ENCODE results near the gene UGT1A10.
"Not testable (repeated sequence)": the region's sequence is repeated elsewhere in the genome, so short reads cannot be mapped to it uniquely, and the experiment has no call there.

The UGT1A10 gene

DNA sequence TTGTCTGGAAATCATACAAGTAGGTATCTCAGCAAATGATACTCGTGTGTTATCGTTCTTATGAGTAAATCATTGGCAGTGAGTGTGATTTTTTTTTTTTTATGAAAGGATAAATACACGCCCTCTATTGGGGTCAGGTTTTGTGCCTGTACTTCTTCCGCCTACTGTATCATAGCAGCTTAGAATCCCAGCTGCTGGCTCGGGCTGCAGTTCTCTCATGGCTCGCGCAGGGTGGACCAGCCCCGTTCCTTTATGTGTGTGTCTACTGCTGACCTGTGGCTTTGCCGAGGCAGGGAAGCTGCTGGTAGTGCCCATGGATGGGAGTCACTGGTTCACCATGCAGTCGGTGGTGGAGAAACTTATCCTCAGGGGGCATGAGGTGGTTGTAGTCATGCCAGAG, at the start of gene UGT1A10:
Gene UGT1A10, plus strand, starts transcription at position 143 of the 400 bp plus-strand sequence. Its CDS starts 75 bp downstream, at position 218.
- DNase-seq, ATAC-seq: not testable (repeated sequence)

DNA sequence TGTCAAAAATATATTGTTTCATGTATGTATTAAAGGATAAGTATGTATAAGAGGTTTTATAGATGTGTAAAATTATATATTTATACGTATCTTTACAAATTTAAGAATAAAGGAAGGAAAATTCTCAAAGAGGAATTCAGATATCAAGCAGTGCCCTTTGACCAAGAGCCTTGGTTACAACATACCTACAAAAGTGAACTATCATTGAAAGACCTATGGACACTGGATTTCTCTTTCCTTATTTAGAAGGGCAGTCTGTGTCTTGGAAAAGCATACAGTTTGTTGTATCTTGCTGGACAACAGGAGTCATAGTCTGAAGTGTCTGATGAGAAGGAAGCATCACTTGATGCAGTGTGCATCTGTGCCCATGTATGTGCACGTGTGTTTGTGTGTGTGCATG, 47.8 kb upstream of the UGT1A10 start:
- DNase-seq (no peak), ATAC-seq (no peak)

GRCh38 chr2:233592706-233593105, 43.5 kb upstream of the UGT1A10 start:
- not testable (repeated sequence) for ATAC-seq

DNA sequence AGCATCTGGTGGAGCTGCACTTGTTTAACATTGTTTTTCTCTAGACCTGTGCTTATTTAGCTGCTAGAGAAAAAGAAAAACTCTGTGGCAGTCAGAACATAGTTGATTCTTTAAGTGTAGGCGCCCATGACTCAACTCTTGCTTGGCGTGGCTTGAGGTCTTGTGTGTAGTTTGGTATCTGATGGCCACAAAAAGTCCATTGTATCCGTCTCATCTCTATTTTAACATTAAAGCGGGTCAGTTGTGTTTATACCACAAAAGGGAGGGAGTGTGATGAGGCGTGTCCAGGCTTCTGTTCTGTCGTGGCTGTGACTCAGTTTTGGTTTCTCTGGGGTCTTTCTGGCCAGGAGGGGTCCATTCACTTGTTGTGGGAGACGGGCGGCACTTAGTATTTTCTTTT, 43.0 kb upstream of the UGT1A10 start:
- ATAC-seq (no peak), DNase-seq (no peak)

More at GRCh38 chr2:233592706-233593105, 43.5 kb upstream of the UGT1A10 start:
- not testable (repeated sequence) for DNase-seq

DNA sequence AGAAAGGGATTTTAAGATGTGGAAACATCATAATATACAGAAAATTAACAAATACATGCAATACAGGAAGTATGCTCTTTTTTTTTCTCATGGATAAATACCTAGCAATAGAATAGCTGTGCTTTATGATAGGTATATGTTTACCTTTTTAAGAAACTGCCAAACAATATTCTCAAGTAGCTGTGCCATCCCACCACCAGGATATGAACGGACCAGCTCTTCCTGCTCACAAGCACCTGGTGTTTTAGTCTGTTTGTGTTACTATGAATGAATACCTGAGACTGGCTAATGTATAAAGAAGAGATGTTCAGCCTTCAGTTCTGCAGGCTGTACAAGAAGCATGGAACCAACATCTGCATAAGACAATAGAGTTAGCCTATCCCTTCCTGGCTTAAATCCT, 38.7 kb upstream of the UGT1A10 start:
- ATAC-seq = no peak

DNA sequence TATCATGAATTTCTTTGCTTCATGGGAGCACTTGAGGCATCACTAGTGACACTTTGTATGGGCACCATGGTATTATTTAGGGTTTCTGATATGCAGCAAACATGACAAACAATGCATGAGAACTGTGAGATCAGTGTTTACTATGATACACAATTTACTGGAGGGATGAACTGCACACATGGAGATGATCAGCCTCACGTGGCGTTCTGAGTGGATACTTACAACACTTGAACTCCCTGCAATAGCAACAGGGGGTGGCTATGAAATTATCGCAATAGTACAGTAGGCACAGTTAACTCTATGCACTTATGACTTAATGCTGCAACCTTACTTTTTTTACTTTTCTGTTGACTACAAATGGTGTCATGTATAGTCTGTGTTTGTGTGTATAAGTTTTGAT, 37.3 kb upstream of the UGT1A10 start:
- ATAC-seq (no peak), DNase-seq (no peak)

More for the DNA sequence above, 38.7 kb upstream of the UGT1A10 start:
- no peak for DNase-seq

DNA sequence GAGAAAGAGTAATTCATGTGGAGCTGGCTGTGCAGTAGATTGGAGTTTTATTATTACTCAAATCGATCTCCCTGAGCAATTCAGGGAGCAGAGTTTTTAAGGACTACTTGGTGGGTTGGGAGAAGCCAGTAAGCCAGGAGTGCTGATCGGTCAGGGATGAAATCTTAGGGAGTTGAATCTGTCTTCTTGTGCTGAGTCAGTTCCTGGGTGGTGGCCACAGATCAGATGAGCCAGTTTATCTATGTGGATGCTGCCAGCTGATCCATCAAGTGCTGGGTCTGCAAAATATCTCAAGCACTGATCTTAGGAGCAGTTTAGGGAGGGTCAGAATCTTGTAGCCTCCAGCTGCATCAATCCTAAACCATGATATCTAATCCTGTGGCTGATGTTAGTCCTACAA, 35.9 kb upstream of the UGT1A10 start:
- DNase-seq (no peak), ATAC-seq (no peak)

DNA sequence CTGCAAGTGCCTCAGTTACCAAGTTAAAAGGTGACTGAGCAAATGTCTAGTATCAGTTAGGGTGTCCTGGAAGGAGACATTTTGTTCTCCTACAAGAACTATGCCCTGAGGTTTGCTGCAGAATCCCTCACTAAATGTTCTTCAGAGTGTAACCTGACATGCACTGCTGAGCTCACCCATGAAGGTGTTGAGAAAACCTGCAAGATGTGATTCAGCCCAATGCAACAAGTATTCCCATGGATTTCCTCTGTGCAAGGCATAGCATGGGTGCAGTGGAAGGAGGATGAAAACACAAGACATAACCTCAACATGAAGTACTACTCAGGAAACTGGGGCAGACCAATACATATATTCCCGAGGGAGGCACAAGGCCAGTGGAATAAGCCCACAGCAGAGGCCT, 34.2 kb upstream of the UGT1A10 start:
- DNase-seq = no peak

DNA sequence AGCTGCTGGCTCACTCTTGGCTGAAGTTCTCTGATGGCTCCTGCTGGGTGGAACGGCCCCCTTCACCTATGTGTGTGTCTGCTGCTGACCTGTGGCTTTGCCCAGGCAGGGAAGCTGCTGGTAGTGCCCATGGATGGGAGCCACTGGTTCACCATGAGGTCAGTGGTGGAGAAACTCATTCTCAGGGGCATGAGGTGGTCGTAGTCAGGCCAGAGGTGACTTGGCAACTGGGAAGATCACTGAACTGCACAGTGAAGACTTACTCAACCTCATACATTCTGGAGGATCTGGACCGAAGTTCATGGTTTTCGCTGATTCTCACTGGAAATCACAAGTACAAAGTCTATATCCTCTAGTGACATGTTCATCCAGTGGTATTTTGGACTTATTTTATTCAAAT, 32.7 kb upstream of the UGT1A10 start:
- no peak for DNase-seq
- no peak for ATAC-seq

More for the DNA sequence above, 34.2 kb upstream of the UGT1A10 start:
- no peak for ATAC-seq

- DNase-seq (no peak), ATAC-seq (no peak)
Observed at GRCh38 chr2:233604826-233605225, 31.4 kb upstream of the UGT1A10 start.

DNA sequence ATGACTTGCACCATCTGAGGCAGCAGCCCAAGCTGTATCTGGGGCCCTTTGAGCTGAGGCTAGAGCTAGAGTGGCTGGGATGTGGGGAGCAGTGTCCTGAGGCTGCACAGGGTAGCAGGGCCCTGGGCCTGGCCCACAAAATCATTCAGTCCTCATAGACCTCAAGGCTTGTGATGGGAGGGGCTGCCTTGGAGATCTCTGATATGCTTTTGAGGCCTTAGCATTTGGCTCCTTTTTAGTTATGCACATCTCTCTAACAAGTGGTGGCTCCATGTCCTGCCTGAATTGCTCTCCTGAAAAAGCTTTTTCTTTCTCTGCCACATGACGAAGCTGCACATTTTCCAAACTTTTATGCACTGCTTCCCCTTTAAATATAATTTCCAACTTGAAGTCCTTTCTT, 30.6 kb upstream of the UGT1A10 start:
- ATAC-seq (no peak), DNase-seq (no peak)

DNA sequence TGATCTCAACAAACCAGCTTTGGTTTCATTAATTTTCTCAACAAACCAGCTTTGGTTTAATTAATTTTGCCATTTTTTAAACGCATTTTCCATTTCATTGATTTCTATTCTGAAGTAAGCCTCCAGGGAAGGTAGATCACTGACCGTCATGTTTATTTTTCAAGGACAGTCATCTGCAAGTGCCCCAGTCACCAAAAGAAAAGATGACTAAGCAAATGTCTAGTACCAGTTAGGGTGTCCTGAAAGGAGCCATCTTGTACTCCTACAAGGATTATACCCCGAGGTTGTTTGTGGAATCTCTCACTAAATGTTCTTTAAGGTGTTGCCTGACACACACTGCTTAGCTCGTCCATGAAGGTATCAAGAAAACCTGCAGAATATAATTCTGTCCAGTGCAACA, 25.0 kb upstream of the UGT1A10 start:
- DNase-seq (no peak), ATAC-seq (no peak)

DNA sequence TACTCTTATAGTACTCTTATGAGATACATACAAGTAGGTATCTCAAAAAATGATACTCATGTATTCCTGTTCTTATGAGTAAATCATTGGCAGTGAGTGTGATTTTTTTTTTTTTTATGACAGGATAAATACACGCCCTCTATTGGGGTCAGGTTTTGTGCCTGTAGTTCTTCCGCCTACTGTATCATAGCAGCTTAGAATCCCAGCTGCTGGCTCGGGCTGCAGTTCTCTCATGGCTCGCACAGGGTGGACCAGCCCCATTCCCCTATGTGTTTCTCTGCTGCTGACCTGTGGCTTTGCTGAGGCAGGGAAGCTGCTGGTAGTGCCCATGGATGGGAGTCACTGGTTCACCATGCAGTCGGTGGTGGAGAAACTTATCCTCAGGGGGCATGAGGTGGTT, 18.8 kb upstream of the UGT1A10 start, which contains the start of gene UGT1A8:
Gene UGT1A8, plus strand, starts transcription at position 158 of the 400 bp plus-strand sequence. Its CDS starts 75 bp downstream, at position 233.
- not testable (repeated sequence) for DNase-seq, ATAC-seq

DNA sequence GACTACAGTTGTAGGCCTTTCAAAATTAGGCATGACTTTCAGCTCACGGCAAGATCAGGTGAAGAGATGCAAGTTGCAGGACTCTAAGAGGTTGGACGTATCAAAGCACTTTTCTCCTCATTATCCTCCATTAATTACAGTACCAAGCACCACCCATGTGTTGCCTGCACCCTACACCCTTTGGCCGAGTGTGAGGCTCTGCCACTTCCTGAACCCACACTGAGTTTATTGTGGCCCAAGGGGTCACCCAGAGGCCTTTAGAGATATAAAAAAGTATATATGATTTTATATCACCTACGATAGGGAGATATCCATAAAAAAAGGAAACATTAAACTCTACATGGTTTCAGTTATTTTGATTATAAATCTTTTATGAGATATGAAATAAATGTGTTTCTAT, 16.0 kb upstream of the UGT1A10 start:
- no peak for DNase-seq
- ATAC-seq = no peak

- DNase-seq, ATAC-seq: not testable (repeated sequence)
Observed at GRCh38 chr2:233621863-233622262, 14.4 kb upstream of the UGT1A10 start.

GRCh38 chr2:233627331-233628025, 8.8 kb upstream of the UGT1A10 start:
- DNase-seq (no peak), ATAC-seq (no peak)

- DNase-seq = no peak
- ATAC-seq = no peak
Observed at GRCh38 chr2:233638836-233639235, 2.6 kb downstream of the UGT1A10 start.

DNA sequence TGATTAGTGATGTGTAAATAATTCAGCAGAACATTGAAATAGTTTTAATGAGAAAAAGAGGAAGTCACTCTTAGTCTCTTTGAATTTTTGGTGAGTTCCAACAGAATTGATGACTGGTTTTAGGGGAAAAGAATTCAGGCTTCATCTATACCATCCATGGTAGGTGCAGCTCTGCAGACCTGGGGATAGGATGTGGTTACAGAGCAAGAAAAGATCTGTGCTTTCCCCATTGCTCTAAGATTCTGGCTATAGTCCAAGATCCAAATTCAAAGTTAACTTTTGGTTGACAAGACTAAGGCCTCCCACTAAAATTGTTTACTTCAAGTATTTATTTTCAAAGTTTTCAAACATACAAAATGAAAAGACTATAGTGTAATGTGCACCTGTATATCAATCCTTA, 3.6 kb downstream of the UGT1A10 start:
- DNase-seq (no peak), ATAC-seq (no peak)

GRCh38 chr2:233643128-233643527, 6.9 kb downstream of the UGT1A10 start:
- no peak for ATAC-seq
- no peak for DNase-seq

DNA sequence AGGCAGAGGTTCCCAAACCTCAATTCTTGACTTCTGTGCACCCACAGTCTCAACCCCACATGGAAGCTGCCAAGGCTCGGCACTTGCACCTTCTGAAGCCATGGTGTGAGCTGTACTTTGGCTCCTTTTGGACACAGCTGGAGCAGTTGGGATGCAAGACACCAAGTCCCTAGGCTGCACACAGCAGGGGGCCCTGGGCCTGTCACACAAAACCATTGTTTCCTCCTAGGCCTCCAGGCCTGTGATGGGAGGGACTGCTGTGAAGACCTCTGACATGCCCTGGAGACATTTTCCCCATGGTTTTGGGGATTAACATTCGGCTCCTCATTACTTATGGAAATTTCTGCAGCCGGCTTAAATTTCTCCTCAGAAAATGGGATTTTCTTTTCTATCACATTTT, 9.8 kb downstream of the UGT1A10 start:
- ATAC-seq, DNase-seq: not testable (repeated sequence)

GRCh38 chr2:233650981-233651380, 14.7 kb downstream of the UGT1A10 start:
- ATAC-seq (no peak), DNase-seq (no peak)

DNA sequence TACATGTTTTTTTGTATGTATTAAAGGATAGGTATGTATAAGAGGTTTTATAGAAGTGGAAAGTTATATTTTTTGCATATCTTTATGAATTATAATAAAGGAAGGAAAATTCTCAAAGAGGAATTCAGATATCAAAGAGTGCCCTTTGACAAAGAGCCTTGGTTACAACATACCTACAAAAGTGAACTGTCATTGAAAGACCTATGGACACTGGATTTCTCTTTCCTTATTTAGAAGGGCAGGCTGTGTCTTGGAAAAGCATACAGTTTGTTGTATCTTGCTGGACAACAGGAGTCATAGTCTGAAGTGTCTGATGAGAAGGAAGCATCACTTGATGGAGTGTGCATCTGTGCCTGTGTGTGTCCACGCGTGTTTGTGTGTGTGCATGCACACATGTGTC, 15.2 kb downstream of the UGT1A10 start:
- DNase-seq (no peak), ATAC-seq (no peak)

GRCh38 chr2:233654501-233654900, 18.3 kb downstream of the UGT1A10 start:
- no peak for DNase-seq
- ATAC-seq = no peak

DNA sequence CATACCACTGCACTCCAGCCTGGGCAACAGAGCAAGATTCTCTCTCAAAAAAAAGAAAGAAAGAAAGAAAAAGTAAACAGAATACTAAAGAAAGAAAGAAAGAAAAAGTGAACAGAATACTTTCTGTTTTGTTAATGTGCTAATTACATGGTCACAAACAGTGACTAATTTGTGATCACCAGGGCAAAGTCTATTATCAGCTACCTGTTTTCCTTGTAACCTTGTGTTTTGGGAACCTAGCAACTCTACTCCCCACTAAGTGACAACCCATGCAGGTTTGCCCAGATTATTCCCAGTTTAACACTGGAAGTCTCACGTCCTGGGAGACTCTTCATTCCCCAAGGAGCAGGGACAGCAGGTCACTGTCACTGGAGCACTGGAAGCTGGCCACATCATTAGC, 18.8 kb downstream of the UGT1A10 start:
- no peak for ATAC-seq
- no peak for DNase-seq
